Stimulated activated naive CD8-positive, alpha-beta T cell treated with anti-CD3 and anti-CD28 coated beads, Interleukin-15, Interleukin-2, amounts not matched to agents 100 ng/mL and 50 ng/mL, for 24 hours (primary cell): ENCODE data around the gene SLC36A3.
A peak's percentile ranks its signal among the peaks of the same experiment; 100 is the strongest.
"Not testable (repeated sequence)": the region's sequence is repeated elsewhere in the genome, so short reads cannot be mapped to it uniquely, and the experiment has no call there.

ENCODE experiments used
- H3K27ac Mint-ChIP-seq: one replicate; pipeline ENCODE4 v1.8.0; 2021; ENCODE audit warnings: mild to moderate bottlenecking, mixed read lengths
- H3K27me3 Mint-ChIP-seq: one replicate; pipeline ENCODE4 v1.8.0; 2021; ENCODE audit warnings: mixed read lengths
- H3K36me3 Mint-ChIP-seq: one replicate; pipeline ENCODE4 v1.8.0; 2021; ENCODE audit warnings: low read depth, mixed read lengths
- H3K4me1 Mint-ChIP-seq: one replicate; pipeline ENCODE4 v1.8.0; 2021; ENCODE audit warnings: low read depth, mixed read lengths
- H3K4me3 Mint-ChIP-seq: one replicate; pipeline ENCODE4 v1.8.0; 2021; ENCODE audit warnings: mild to moderate bottlenecking, mixed read lengths
- H3K9me3 Mint-ChIP-seq: one replicate; pipeline ENCODE4 v1.8.0; 2021; ENCODE audit warnings: mixed read lengths

SLC36A3 gene

GRCh38 chr5:151258201-151258611, 45.4 kb downstream of the SLC36A3 start:
- Mint-ChIP-seq H3K4me1 (peaks cover 51% of the 10 kb centered on the region), H3K27me3 (no peaks in the 10 kb centered on the region)

GRCh38 chr5:151257731-151258181, 45.8 kb downstream of the SLC36A3 start:
- H3K4me3 Mint-ChIP-seq: no peak overlapping the region
- H3K27me3 Mint-ChIP-seq: no peaks in the 10 kb centered on the region
- H3K36me3 Mint-ChIP-seq: peaks cover 27% of the 10 kb centered on the region
- H3K4me1 Mint-ChIP-seq: peaks cover 51% of the 10 kb centered on the region
- no peaks in the 10 kb centered on the region for H3K9me3 Mint-ChIP-seq
- peak overlapping the region; percentile 2 for H3K27ac Mint-ChIP-seq

More at GRCh38 chr5:151258201-151258611, 45.4 kb downstream of the SLC36A3 start:
- peak overlapping the region; percentile 71 for H3K27ac Mint-ChIP-seq
- no peaks in the 10 kb centered on the region for H3K9me3 Mint-ChIP-seq
- H3K4me3 Mint-ChIP-seq: no peak overlapping the region
- peaks cover 29% of the 10 kb centered on the region for H3K36me3 Mint-ChIP-seq

- Mint-ChIP-seq H3K4me1 (peaks cover 68% of the 10 kb centered on the region), H3K27ac (peak overlapping the region; percentile 83), H3K9me3 (no peaks in the 10 kb centered on the region), H3K36me3 (peaks cover 13% of the 10 kb centered on the region), H3K27me3 (no peaks in the 10 kb centered on the region), H3K4me3 (peak overlapping the region; percentile 51)
Observed at GRCh38 chr5:151255621-151256286, 47.8 kb downstream of the SLC36A3 start.

- H3K27ac Mint-ChIP-seq: peak overlapping the region; percentile 83
- H3K27me3 Mint-ChIP-seq, H3K9me3 Mint-ChIP-seq: not testable (repeated sequence)
- H3K4me1 Mint-ChIP-seq: peaks cover 75% of the 10 kb centered on the region
- peaks cover 13% of the 10 kb centered on the region for H3K36me3 Mint-ChIP-seq
- H3K4me3 Mint-ChIP-seq: peak overlapping the region; percentile 51
Observed at GRCh38 chr5:151254990-151255389, 48.6 kb downstream of the SLC36A3 start.

- H3K4me1 Mint-ChIP-seq: peaks cover 75% of the 10 kb centered on the region
- peak overlapping the region; percentile 32 for H3K4me3 Mint-ChIP-seq
- H3K27ac Mint-ChIP-seq: no peak overlapping the region
- H3K9me3 Mint-ChIP-seq: no peaks in the 10 kb centered on the region
- no peaks in the 10 kb centered on the region for H3K27me3 Mint-ChIP-seq
- peaks cover 10% of the 10 kb centered on the region for H3K36me3 Mint-ChIP-seq
Observed at GRCh38 chr5:151254556-151254955, 49.0 kb downstream of the SLC36A3 start.

- Mint-ChIP-seq H3K27me3 (no peaks in the 10 kb centered on the region), H3K4me3 (peak overlapping the region; percentile 91), H3K4me1 (peaks cover 68% of the 10 kb centered on the region), H3K27ac (peak overlapping the region; percentile 52), H3K9me3 (no peaks in the 10 kb centered on the region), H3K36me3 (peaks cover 4% of the 10 kb centered on the region)
Observed at GRCh38 chr5:151253605-151253950, 50.0 kb downstream of the SLC36A3 start.

- Mint-ChIP-seq H3K36me3 (peaks cover 4% of the 10 kb centered on the region), H3K27me3 (no peaks in the 10 kb centered on the region), H3K4me1 (peaks cover 62% of the 10 kb centered on the region), H3K9me3 (no peaks in the 10 kb centered on the region), H3K27ac (peak within 1 kb of the TSS; percentile 93), H3K4me3 (peak within 1 kb of the TSS; percentile 91)
Observed at GRCh38 chr5:151252762-151253604, 50.6 kb downstream of the SLC36A3 start, which contains the start of gene GM2A. Gene GM2A, plus strand, starts transcription at chr5:151253185. Its CDS starts 32 bp downstream, at chr5:151253217.

- Mint-ChIP-seq H3K27me3 (no peaks in the 10 kb centered on the region), H3K4me1 (peaks cover 53% of the 10 kb centered on the region), H3K27ac (peak overlapping the region; percentile 93), H3K9me3 (no peaks in the 10 kb centered on the region), H3K4me3 (peak overlapping the region; percentile 91), H3K36me3 (peaks cover 4% of the 10 kb centered on the region)
Observed at GRCh38 chr5:151251621-151252020, 51.9 kb downstream of the SLC36A3 start.

GRCh38 chr5:151251001-151251551, 52.5 kb downstream of the SLC36A3 start:
- Mint-ChIP-seq H3K4me3 (peak overlapping the region; percentile 91), H3K27ac (peak overlapping the region; percentile 50), H3K36me3 (peaks cover 4% of the 10 kb centered on the region), H3K9me3 (no peaks in the 10 kb centered on the region), H3K4me1 (peaks cover 51% of the 10 kb centered on the region), H3K27me3 (no peaks in the 10 kb centered on the region)

GRCh38 chr5:151250346-151251000, 53.1 kb downstream of the SLC36A3 start:
- H3K27me3 Mint-ChIP-seq: no peaks in the 10 kb centered on the region
- H3K4me1 Mint-ChIP-seq: peaks cover 50% of the 10 kb centered on the region
- no peaks in the 10 kb centered on the region for H3K36me3 Mint-ChIP-seq
- no peaks in the 10 kb centered on the region for H3K9me3 Mint-ChIP-seq
- H3K4me3 Mint-ChIP-seq: peak overlapping the region; percentile 91
- peak overlapping the region; percentile 50 for H3K27ac Mint-ChIP-seq

GRCh38 chr5:151249281-151249680, 54.3 kb downstream of the SLC36A3 start:
- H3K4me3 Mint-ChIP-seq: no peak overlapping the region
- no peak overlapping the region for H3K27ac Mint-ChIP-seq
- no peaks in the 10 kb centered on the region for H3K27me3 Mint-ChIP-seq
- peaks cover 44% of the 10 kb centered on the region for H3K4me1 Mint-ChIP-seq
- no peaks in the 10 kb centered on the region for H3K36me3 Mint-ChIP-seq
- H3K9me3 Mint-ChIP-seq: no peaks in the 10 kb centered on the region

GRCh38 chr5:151248651-151249050, 54.9 kb downstream of the SLC36A3 start:
- Mint-ChIP-seq H3K27ac (no peak overlapping the region), H3K27me3 (no peaks in the 10 kb centered on the region), H3K4me3 (no peak overlapping the region), H3K9me3 (no peaks in the 10 kb centered on the region), H3K4me1 (peaks cover 44% of the 10 kb centered on the region), H3K36me3 (no peaks in the 10 kb centered on the region)

- Mint-ChIP-seq H3K4me3 (no peak overlapping the region), H3K27ac (no peak overlapping the region), H3K36me3 (no peaks in the 10 kb centered on the region), H3K9me3 (no peaks in the 10 kb centered on the region), H3K4me1 (peaks cover 31% of the 10 kb centered on the region), H3K27me3 (no peaks in the 10 kb centered on the region)
Observed at GRCh38 chr5:151245680-151246219, 57.8 kb downstream of the SLC36A3 start.

- no peaks in the 10 kb centered on the region for H3K36me3 Mint-ChIP-seq
- H3K27ac Mint-ChIP-seq: no peak overlapping the region
- no peaks in the 10 kb centered on the region for H3K9me3 Mint-ChIP-seq
- no peaks in the 10 kb centered on the region for H3K27me3 Mint-ChIP-seq
- peaks cover 29% of the 10 kb centered on the region for H3K4me1 Mint-ChIP-seq
- H3K4me3 Mint-ChIP-seq: no peak overlapping the region
Observed at GRCh38 chr5:151244206-151244605, 59.4 kb downstream of the SLC36A3 start.
